HCT116 (cell line): ENCODE data around the gene C19orf44. TPM values are rescaled to one million over a fixed set of nuclear protein-coding genes. Genes with fewer than 3 reads are reported as not detected.

Source experiments
- ATAC-seq: fragments of 200-7000 bp; cut with Tn5 transposase; 2 replicates; pipeline ENCODE4 v1.9.1; 2020; ENCODE audit warnings: mild to moderate bottlenecking, moderate library complexity
- BruUV-seq: library from RNA; stranded (reverse); fragments of 400-500 nt; replicated peaks from 2 replicates; lab custom pipeline; 2021; lab: Mats Ljungman, UMichigan
- CTCF ChIA-PET: fragments of 300-600 bp; sonication (Branson Sonifier 250); formaldehyde crosslinking; loops from one replicate; lab custom pipeline; 2021; ENCODE audit warnings: antibody characterized with exemption; lab: Charles Lee
- POLR2A ChIA-PET: fragments of 300-600, 350-600 bp; sonication (Branson Sonifier 250); formaldehyde crosslinking; loops from one replicate; lab custom pipeline; 2021; ENCODE audit warnings: antibody characterized with exemption; lab: Charles Lee
- RAD21 ChIA-PET, 2 experiments: fragments of 300-600 bp; sonication (Branson Sonifier 250); formaldehyde crosslinking; loops; one replicate each; lab custom pipeline; 2023; ENCODE audit warnings: low total read pairs in 2 of 2; ENCODE audit not compliant: uncharacterized antibody in 2 of 2, unreplicated experiment in 2 of 2, low non-redundant PET in 1 of 2; lab: Charles Lee
- DNase-seq: peaks from one replicate; pipeline ENCODE4 v3.0.0-alpha.2; 2010; ENCODE audit warnings: low read depth, low spot score
- H2AFZ ChIP-seq: fragments of 200-600 bp; shearing (Covaris generic), sonication (generic); 2 replicates; pipeline ENCODE4 v1.6.1; 2017; ENCODE audit warnings: low read depth, mixed run types, mixed read lengths, antibody characterized with exemption, low read length; ENCODE audit not compliant: poor library complexity, severe bottlenecking
- H3K27ac ChIP-seq: 2 replicates; pipeline ENCODE4 v1.5.1; 2012; ENCODE audit warnings: low read depth, low read length
- H3K27me3 ChIP-seq: fragments of 200-600 bp; sonication (generic); 2 replicates; pipeline ENCODE4 v1.6.1; 2016; ENCODE audit warnings: mixed run types, low read length, mixed read lengths; ENCODE audit not compliant: insufficient read depth
- H3K36me3 ChIP-seq, 2 experiments: fragments of 200-500 bp in 1 of 2; fragments of 200-600 bp in 1 of 2; sonication (Bioruptor generic) in 1 of 2; sonication (generic) in 1 of 2; 2 replicates each; pipeline versions ENCODE4 v1.5.1 to v1.6.1; 2014 to 2016; ENCODE audit warnings: low read length in 2 of 2, inconsistent platforms in 1 of 2, mixed read lengths in 1 of 2, mixed run types in 1 of 2; ENCODE audit not compliant: insufficient read depth in 2 of 2, control insufficient read depth in 1 of 2
- H3K4me1 ChIP-seq, 2 experiments: fragments of 200-600 bp in 1 of 2; sonication (generic) in 1 of 2; 2 replicates each; pipeline versions ENCODE4 v1.5.1 to v1.6.1; 2012 to 2017; ENCODE audit warnings: low read length in 2 of 2, inconsistent platforms in 1 of 2, mild to moderate bottlenecking in 1 of 2, mixed read lengths in 1 of 2, mixed run types in 1 of 2, moderate library complexity in 1 of 2; ENCODE audit not compliant: insufficient read depth in 2 of 2, control insufficient read depth in 1 of 2
- H3K4me2 ChIP-seq: fragments of 200-600 bp; sonication (generic); 2 replicates; pipeline ENCODE4 v1.6.1; 2017; ENCODE audit warnings: mixed run types, low read length, mixed read lengths
- H3K4me3 ChIP-seq, 2 experiments: fragments of 200-600 bp in 1 of 2; sonication (generic) in 1 of 2; replicated peaks in 1 of 2; 2 replicates each; pipeline ENCODE4 v1.5.1; 2011 to 2016; ENCODE audit warnings: low read length in 2 of 2, control low read depth in 1 of 2, low read depth in 1 of 2, mild to moderate bottlenecking in 1 of 2, mixed read lengths in 1 of 2, mixed run types in 1 of 2
- H3K79me2 ChIP-seq: fragments of 200-600 bp; sonication (generic); 2 replicates; pipeline ENCODE4 v1.6.1; 2017; ENCODE audit warnings: mild to moderate bottlenecking, mixed run types, low read length, moderate library complexity, mixed read lengths; ENCODE audit not compliant: insufficient read depth
- H3K9ac ChIP-seq: fragments of 200-600 bp; sonication (generic); 2 replicates; pipeline ENCODE4 v1.6.1; 2016; ENCODE audit warnings: low read length, mixed read lengths
- H3K9me2 ChIP-seq: fragments of 200-600 bp; sonication (generic), shearing (Covaris generic); 2 replicates; pipeline ENCODE4 v1.6.1; 2017; ENCODE audit warnings: mixed run types, mild to moderate bottlenecking, moderate library complexity; ENCODE audit not compliant: insufficient read depth
- H3K9me3 ChIP-seq, 2 experiments: fragments of 200-500 bp in 1 of 2; fragments of 200-600 bp in 1 of 2; sonication (Bioruptor generic) in 1 of 2; sonication (generic) in 1 of 2; 2 replicates each; pipeline ENCODE4 v1.6.1; 2014 to 2017; ENCODE audit warnings: low read length in 2 of 2, mixed read lengths in 2 of 2, inconsistent platforms in 1 of 2, low read depth in 1 of 2, mild to moderate bottlenecking in 1 of 2, mixed run types in 1 of 2, moderate library complexity in 1 of 2; ENCODE audit not compliant: control insufficient read depth in 1 of 2, insufficient read depth in 1 of 2
- H4K20me1 ChIP-seq: fragments of 200-600 bp; sonication (generic), shearing (Covaris generic); 2 replicates; pipeline ENCODE4 v1.6.1; 2017; ENCODE audit warnings: mixed run types, mild to moderate bottlenecking, moderate library complexity; ENCODE audit not compliant: insufficient read depth
- CBX3 ChIP-seq: IDR thresholded peaks from 2 replicates; pipeline ENCODE4 v1.6.1; 2012; ENCODE audit warnings: low read depth
- CEBPB ChIP-seq: IDR thresholded peaks from 2 replicates; pipeline ENCODE4 v1.6.1; 2012; ENCODE audit warnings: low read depth
- EGR1 ChIP-seq: IDR thresholded peaks from 2 replicates; pipeline ENCODE4 v1.6.1; 2012; ENCODE audit warnings: low read depth
- ELF1 ChIP-seq: IDR thresholded peaks from 2 replicates; pipeline ENCODE4 v1.6.1; 2012; ENCODE audit warnings: low read depth, borderline replicate concordance
- EZH2phosphoT487 ChIP-seq: fragments of 200-600 bp; IDR thresholded peaks from 2 replicates; pipeline ENCODE4 v1.6.1; 2018; ENCODE audit warnings: antibody characterized with exemption, borderline replicate concordance
- FOSL1 ChIP-seq: IDR thresholded peaks from 2 replicates; pipeline ENCODE4 v1.6.1; 2012; ENCODE audit warnings: low read depth
- JUND ChIP-seq: IDR thresholded peaks from 2 replicates; pipeline ENCODE4 v1.6.1; 2012
- POLR2A ChIP-seq: IDR thresholded peaks from 2 replicates; pipeline ENCODE4 v1.7.0; 2011; ENCODE audit warnings: borderline replicate concordance; ENCODE audit not compliant: insufficient read depth, insufficient read length; ENCODE audit errors: extremely low read depth
- POLR2AphosphoS5 ChIP-seq: IDR thresholded peaks from 2 replicates; pipeline ENCODE4 v1.6.1; 2011; ENCODE audit warnings: mild to moderate bottlenecking, low read depth, low read length, moderate library complexity
- RAD21 ChIP-seq: IDR thresholded peaks from 2 replicates; pipeline ENCODE4 v1.6.1; 2012; ENCODE audit warnings: low read depth, mild to moderate bottlenecking
- SP1 ChIP-seq: IDR thresholded peaks from 2 replicates; pipeline ENCODE4 v1.6.1; 2012; ENCODE audit warnings: low read depth
- SRF ChIP-seq: IDR thresholded peaks from 2 replicates; pipeline ENCODE4 v1.6.1; 2012; ENCODE audit warnings: low read depth
- TCF7L2 ChIP-seq: IDR thresholded peaks from 2 replicates; pipeline ENCODE4 v1.7.0; 2011; ENCODE audit warnings: borderline replicate concordance, inconsistent platforms; ENCODE audit not compliant: insufficient read depth, insufficient read length; ENCODE audit errors: extremely low read depth
- YY1 ChIP-seq: IDR thresholded peaks from 2 replicates; pipeline ENCODE4 v1.6.1; 2011; ENCODE audit warnings: low read length, low read depth, moderate library complexity, mild to moderate bottlenecking; ENCODE audit not compliant: insufficient replicate concordance; ENCODE audit errors: extremely low read depth
- ZNF274 ChIP-seq: fragments of 200-500 bp; sonication (Bioruptor generic); IDR thresholded peaks from 2 replicates; pipeline ENCODE4 v1.6.1; 2014; ENCODE audit warnings: mild to moderate bottlenecking, low read depth, low read length, inconsistent platforms
- intact Hi-C: fragments of 100-400 bp; cut with micrococcal nuclease; formaldehyde crosslinking; loops from 2 replicates; pipeline ENCODE4 v1.10.0; 2022
- total RNA-seq: library from RNA; stranded (reverse); gene quantifications from one replicate; pipeline ENCODE4 v1.2.1, GENCODE V29; 2021; ENCODE audit not compliant: unreplicated experiment
- TF ChIP-seq, protein P1 (sequence below), 3 experiments: fragments of 200-600 bp in 1 of 3; sonication (generic) in 1 of 3; IDR thresholded peaks in 2 of 3; conservative IDR thresholded peaks in 1 of 3; 2 replicates each; pipeline ENCODE4 v1.5.1; 2012 to 2017; ENCODE audit warnings: low read depth in 2 of 3, low read length in 2 of 3, antibody characterized with exemption in 1 of 3, borderline replicate concordance in 1 of 3, control low read depth in 1 of 3, mild to moderate bottlenecking in 1 of 3, mixed read lengths in 1 of 3, mixed run types in 1 of 3, moderate library complexity in 1 of 3; ENCODE audit not compliant: insufficient read depth in 1 of 3
- TF ChIP-seq, protein P2 (sequence below): IDR thresholded peaks from 2 replicates; pipeline ENCODE4 v1.6.1; 2012
- TF ChIP-seq, protein P3 (sequence below): IDR thresholded peaks from 2 replicates; pipeline ENCODE4 v1.6.1; 2012; ENCODE audit warnings: low read depth
- TF ChIP-seq, protein P4 (sequence below): IDR thresholded peaks from 2 replicates; pipeline ENCODE4 v1.6.1; 2012

C19orf44 gene
- total RNA-seq, 1 experiment from 2014 or later = 6.8 TPM

DNA sequence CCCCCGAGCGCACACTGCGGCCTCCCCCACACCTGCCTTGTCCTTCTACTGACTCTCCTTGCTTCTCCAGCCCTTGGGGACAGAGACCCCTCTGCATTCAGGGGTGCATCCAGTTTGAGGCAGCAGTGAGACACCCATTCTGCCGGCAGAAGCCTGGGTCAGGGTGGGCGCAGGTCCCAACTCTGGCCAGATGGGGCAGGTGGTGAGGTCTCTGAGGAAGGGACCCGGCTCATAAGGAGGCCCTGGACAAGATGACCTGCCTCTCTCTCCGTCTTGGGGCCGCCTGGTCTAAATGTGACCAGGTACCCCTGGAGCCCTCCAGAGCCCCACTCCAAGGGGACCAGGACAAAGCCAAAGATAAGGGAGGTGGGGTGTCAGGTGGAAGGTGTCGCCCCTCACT lies 39.9 kb downstream of the C19orf44 start (continued):
- TF ChIP-seq TCF7L2 = no peak
- TF ChIP-seq, all 23 proteins: peak for 0

DNA sequence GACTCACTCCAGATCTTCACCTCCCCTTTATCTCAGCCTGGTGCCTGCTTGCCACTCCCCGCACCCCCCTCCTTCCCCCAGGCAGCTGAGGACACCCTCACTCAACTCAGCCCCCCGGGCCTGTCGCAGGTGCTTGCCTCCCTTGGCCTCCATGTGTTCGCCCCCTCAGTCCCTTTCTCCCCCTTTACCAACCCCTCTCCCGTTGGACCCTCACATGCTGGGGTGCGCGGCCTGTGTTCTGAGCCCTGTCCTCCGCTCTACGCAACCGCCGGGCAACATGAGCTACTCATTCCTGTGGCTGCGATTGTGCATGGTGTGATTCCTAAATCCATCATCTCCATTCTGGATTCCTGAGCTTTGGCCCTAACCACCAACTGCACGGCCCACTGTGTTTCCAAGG lies 40.9 kb downstream of the C19orf44 start:
- ATAC-seq (no peak), DNase-seq (no peak)
- H3K9me3 ChIP-seq = no peaks in the 10 kb centered on the region
- H3K9me2 ChIP-seq = no peaks in the 10 kb centered on the region
- no peak overlapping the region for H3K27ac ChIP-seq
- peaks cover 26% of the 10 kb centered on the region; the same call in 1 of the 2 replicates for H4K20me1 ChIP-seq
- peaks cover 26 to 74% of the 10 kb centered on the region in 2 experiments for H3K36me3 ChIP-seq
- intact Hi-C loops = no loop called here
- no peak overlapping the region for H3K9ac ChIP-seq
- ChIA-PET CTCF (no interaction called here), RAD21 (no interaction called here), POLR2A (no interaction called here)
- H3K79me2 ChIP-seq = peaks cover 91% of the 10 kb centered on the region
- H3K27me3 ChIP-seq = no peaks in the 10 kb centered on the region
- peaks cover 4 to 9% of the 10 kb centered on the region in 2 experiments; a peak in 3 of 4 replicates for H3K4me1 ChIP-seq
- H2AFZ ChIP-seq = no peak overlapping the region
- no peak overlapping the region for H3K4me2 ChIP-seq
- BruUV-seq = no TSS peak
- TF ChIP-seq RAD21 = no peak
- no peak for TF ChIP-seq ZNF274
- TF ChIP-seq FOSL1 = no peak
- TF ChIP-seq ELF1 = no peak
- TF ChIP-seq, protein P1, sequence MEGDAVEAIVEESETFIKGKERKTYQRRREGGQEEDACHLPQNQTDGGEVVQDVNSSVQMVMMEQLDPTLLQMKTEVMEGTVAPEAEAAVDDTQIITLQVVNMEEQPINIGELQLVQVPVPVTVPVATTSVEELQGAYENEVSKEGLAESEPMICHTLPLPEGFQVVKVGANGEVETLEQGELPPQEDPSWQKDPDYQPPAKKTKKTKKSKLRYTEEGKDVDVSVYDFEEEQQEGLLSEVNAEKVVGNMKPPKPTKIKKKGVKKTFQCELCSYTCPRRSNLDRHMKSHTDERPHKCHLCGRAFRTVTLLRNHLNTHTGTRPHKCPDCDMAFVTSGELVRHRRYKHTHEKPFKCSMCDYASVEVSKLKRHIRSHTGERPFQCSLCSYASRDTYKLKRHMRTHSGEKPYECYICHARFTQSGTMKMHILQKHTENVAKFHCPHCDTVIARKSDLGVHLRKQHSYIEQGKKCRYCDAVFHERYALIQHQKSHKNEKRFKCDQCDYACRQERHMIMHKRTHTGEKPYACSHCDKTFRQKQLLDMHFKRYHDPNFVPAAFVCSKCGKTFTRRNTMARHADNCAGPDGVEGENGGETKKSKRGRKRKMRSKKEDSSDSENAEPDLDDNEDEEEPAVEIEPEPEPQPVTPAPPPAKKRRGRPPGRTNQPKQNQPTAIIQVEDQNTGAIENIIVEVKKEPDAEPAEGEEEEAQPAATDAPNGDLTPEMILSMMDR (IDR thresholded peaks at IDR 0.05 in 2 of 3, conservative IDR thresholded peaks at IDR 0.05 in 1 of 3; ENCODE audit: borderline replicate concordance in 1 of 3, insufficient read depth in 1 of 3, low read depth in 2 of 3, low read length in 2 of 3) = no peak
- TF ChIP-seq SP1 = no peak
- no peak for TF ChIP-seq JUND
- TF ChIP-seq, protein P2, sequence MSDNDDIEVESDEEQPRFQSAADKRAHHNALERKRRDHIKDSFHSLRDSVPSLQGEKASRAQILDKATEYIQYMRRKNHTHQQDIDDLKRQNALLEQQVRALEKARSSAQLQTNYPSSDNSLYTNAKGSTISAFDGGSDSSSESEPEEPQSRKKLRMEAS = no peak
- no peak for TF ChIP-seq POLR2AphosphoS5
- no peak for TF ChIP-seq CEBPB
- TF ChIP-seq, protein P3, sequence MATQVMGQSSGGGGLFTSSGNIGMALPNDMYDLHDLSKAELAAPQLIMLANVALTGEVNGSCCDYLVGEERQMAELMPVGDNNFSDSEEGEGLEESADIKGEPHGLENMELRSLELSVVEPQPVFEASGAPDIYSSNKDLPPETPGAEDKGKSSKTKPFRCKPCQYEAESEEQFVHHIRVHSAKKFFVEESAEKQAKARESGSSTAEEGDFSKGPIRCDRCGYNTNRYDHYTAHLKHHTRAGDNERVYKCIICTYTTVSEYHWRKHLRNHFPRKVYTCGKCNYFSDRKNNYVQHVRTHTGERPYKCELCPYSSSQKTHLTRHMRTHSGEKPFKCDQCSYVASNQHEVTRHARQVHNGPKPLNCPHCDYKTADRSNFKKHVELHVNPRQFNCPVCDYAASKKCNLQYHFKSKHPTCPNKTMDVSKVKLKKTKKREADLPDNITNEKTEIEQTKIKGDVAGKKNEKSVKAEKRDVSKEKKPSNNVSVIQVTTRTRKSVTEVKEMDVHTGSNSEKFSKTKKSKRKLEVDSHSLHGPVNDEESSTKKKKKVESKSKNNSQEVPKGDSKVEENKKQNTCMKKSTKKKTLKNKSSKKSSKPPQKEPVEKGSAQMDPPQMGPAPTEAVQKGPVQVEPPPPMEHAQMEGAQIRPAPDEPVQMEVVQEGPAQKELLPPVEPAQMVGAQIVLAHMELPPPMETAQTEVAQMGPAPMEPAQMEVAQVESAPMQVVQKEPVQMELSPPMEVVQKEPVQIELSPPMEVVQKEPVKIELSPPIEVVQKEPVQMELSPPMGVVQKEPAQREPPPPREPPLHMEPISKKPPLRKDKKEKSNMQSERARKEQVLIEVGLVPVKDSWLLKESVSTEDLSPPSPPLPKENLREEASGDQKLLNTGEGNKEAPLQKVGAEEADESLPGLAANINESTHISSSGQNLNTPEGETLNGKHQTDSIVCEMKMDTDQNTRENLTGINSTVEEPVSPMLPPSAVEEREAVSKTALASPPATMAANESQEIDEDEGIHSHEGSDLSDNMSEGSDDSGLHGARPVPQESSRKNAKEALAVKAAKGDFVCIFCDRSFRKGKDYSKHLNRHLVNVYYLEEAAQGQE = no peak
- no peak for TF ChIP-seq SRF
- no peak for TF ChIP-seq EZH2phosphoT487
- TF ChIP-seq, protein P4, sequence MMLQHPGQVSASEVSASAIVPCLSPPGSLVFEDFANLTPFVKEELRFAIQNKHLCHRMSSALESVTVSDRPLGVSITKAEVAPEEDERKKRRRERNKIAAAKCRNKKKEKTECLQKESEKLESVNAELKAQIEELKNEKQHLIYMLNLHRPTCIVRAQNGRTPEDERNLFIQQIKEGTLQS = no peak
- no peak for TF ChIP-seq POLR2A
- TF ChIP-seq TCF7L2 = no peak
- no peak for TF ChIP-seq CBX3
- TF ChIP-seq EGR1 = no peak
- TF ChIP-seq YY1 = no peak
- no peak overlapping the region for H3K4me3 ChIP-seq
